ENCODE results near the gene CCND2. TPM values are rescaled to one million over a fixed set of nuclear protein-coding genes. Genes with fewer than 3 reads are reported as not detected.

CCND2 gene
- total and polyA plus RNA-seq, 7 experiments from 2014 or later, result 57.3 to 659 (median 97.4) TPM

GRCh38 chr12:4296751-4297150 is 23.2 kb downstream of the CCND2 start:
- H3K27ac Mint-ChIP-seq, result peak overlapping the region in 8 of 9 donors; percentile 21 to 72 (median 44)
- no peaks in the 10 kb centered on the region for H3K9me3 ChIP-seq (ENCODE audit: control insufficient read depth in 2 of 3, low read length in 3 of 3)
- peaks cover 25 to 29% of the 10 kb centered on the region in 2 donors for H3K4me1 ChIP-seq (ENCODE audit: control insufficient read depth in 2 of 2, insufficient read depth in 2 of 2, low read length in 2 of 2)
- peaks cover 33 to 69% (median 53%) of the 10 kb centered on the region in 7 donors for H3K4me1 Mint-ChIP-seq
- intact Hi-C loops (cut with micrococcal nuclease), result no loop called here
- no peak for ATAC-seq
- H3K27ac ChIP-seq (ENCODE audit: low read depth, low read length), result peak overlapping the region; percentile 8
- no peak overlapping the region for H3K4me3 Mint-ChIP-seq
- no peak for DNase-seq
- POLR2A ChIA-PET, result interaction anchor here (0.7 to 1.0 kb wide), 3 partner anchors 14 to 407 kb away, joined by 3 to 5 read pairs (median 4); no protein-coding TSS in a partner anchor
- H3K4me3 ChIP-seq (ENCODE audit: low read length), result no peak overlapping the region
- no peaks in the 10 kb centered on the region for H3K9me3 Mint-ChIP-seq
- no peaks in the 10 kb centered on the region for H3K27me3 ChIP-seq (ENCODE audit: control insufficient read depth in 2 of 2, insufficient read depth in 2 of 2, low read length in 2 of 2)
- no peaks in the 10 kb centered on the region for H3K27me3 Mint-ChIP-seq
- peaks cover 29 to 90% (median 32%) of the 10 kb centered on the region in 3 experiments for H3K36me3 ChIP-seq (ENCODE audit: control insufficient read depth in 2 of 3, insufficient read depth in 3 of 3, low read length in 3 of 3)
- CTCF ChIA-PET, result no interaction called here
- H3K36me3 Mint-ChIP-seq, result peaks cover 8 to 64% (median 41%) of the 10 kb centered on the region in 5 donors

GRCh38 chr12:4297617-4298016 is 24.1 kb downstream of the CCND2 start:
- peak overlapping the region in 5 of 9 donors; percentile 28 to 87 (median 80) for H3K27ac Mint-ChIP-seq

GRCh38 chr12:4300883-4301282 is 27.3 kb downstream of the CCND2 start:
- H3K4me1 Mint-ChIP-seq, result peaks cover 4 to 51% (median 16%) of the 10 kb centered on the region in 7 donors
- ChIA-PET POLR2A (interaction anchor here (0.8 kb wide), 1 partner anchor 13 kb away, joined by 3 read pairs; no protein-coding TSS in a partner anchor), CTCF (no interaction called here)
- Histone ChIP-seq H3K4me3 (ENCODE audit: low read length) (no peak overlapping the region), H3K27ac (ENCODE audit: low read depth, low read length) (no peak overlapping the region), H3K4me1 (ENCODE audit: control insufficient read depth in 2 of 2, insufficient read depth in 2 of 2, low read length in 2 of 2) (no peaks in the 10 kb centered on the region), H3K9me3 (ENCODE audit: control insufficient read depth in 2 of 3, low read length in 3 of 3) (no peaks in the 10 kb centered on the region), H3K27me3 (ENCODE audit: control insufficient read depth in 2 of 2, insufficient read depth in 2 of 2, low read length in 2 of 2) (no peaks in the 10 kb centered on the region), H3K36me3 (ENCODE audit: control insufficient read depth in 2 of 3, insufficient read depth in 3 of 3, low read length in 3 of 3) (peaks cover 39 to 92% (median 60%) of the 10 kb centered on the region in 3 experiments)
- no peaks in the 10 kb centered on the region for H3K27me3 Mint-ChIP-seq
- no peaks in the 10 kb centered on the region for H3K9me3 Mint-ChIP-seq
- DNase-seq, result no peak
- H3K4me3 Mint-ChIP-seq, result no peak overlapping the region
- intact Hi-C loops (cut with micrococcal nuclease), result no loop called here
- no peak for ATAC-seq
- H3K27ac Mint-ChIP-seq, result peak overlapping the region in 5 of 9 donors; percentile 24 to 67 (median 48)
- H3K36me3 Mint-ChIP-seq, result peaks cover 5 to 60% (median 49%) of the 10 kb centered on the region in 5 donors

More at GRCh38 chr12:4297617-4298016, 24.1 kb downstream of the CCND2 start:
- H3K4me1 Mint-ChIP-seq, result peaks cover 27 to 67% (median 44%) of the 10 kb centered on the region in 7 donors
- Histone ChIP-seq H3K27me3 (ENCODE audit: control insufficient read depth in 2 of 2, insufficient read depth in 2 of 2, low read length in 2 of 2) (no peaks in the 10 kb centered on the region), H3K36me3 (ENCODE audit: control insufficient read depth in 2 of 3, insufficient read depth in 3 of 3, low read length in 3 of 3) (peaks cover 37 to 90% (median 40%) of the 10 kb centered on the region in 3 experiments), H3K4me3 (ENCODE audit: low read length) (no peak overlapping the region), H3K27ac (ENCODE audit: low read depth, low read length) (no peak overlapping the region), H3K4me1 (ENCODE audit: control insufficient read depth in 2 of 2, insufficient read depth in 2 of 2, low read length in 2 of 2) (peaks cover 18 to 21% of the 10 kb centered on the region in 2 donors), H3K9me3 (ENCODE audit: control insufficient read depth in 2 of 3, low read length in 3 of 3) (no peaks in the 10 kb centered on the region)
- H3K36me3 Mint-ChIP-seq, result peaks cover 11 to 67% (median 47%) of the 10 kb centered on the region in 5 donors
- ATAC-seq, result no peak
- no peak overlapping the region for H3K4me3 Mint-ChIP-seq
- intact Hi-C loops (cut with micrococcal nuclease), result no loop called here
- ChIA-PET CTCF (no interaction called here), POLR2A (interaction anchor here (0.7 to 0.8 kb wide), 2 partner anchors 15 to 21 kb away, joined by 3 read pairs; no protein-coding TSS in a partner anchor)
- no peaks in the 10 kb centered on the region for H3K27me3 Mint-ChIP-seq
- no peaks in the 10 kb centered on the region for H3K9me3 Mint-ChIP-seq
- no peak for DNase-seq

GRCh38 chr12:4301932-4302501 is 28.5 kb downstream of the CCND2 start:
- Histone ChIP-seq H3K27ac (ENCODE audit: low read depth, low read length) (no peak overlapping the region), H3K9me3 (ENCODE audit: control insufficient read depth in 2 of 3, low read length in 3 of 3) (no peaks in the 10 kb centered on the region), H3K27me3 (ENCODE audit: control insufficient read depth in 2 of 2, insufficient read depth in 2 of 2, low read length in 2 of 2) (no peaks in the 10 kb centered on the region), H3K4me3 (ENCODE audit: low read length) (no peak overlapping the region), H3K4me1 (ENCODE audit: control insufficient read depth in 2 of 2, insufficient read depth in 2 of 2, low read length in 2 of 2) (no peaks in the 10 kb centered on the region), H3K36me3 (ENCODE audit: control insufficient read depth in 2 of 3, insufficient read depth in 3 of 3, low read length in 3 of 3) (peaks cover 36 to 91% (median 60%) of the 10 kb centered on the region in 3 experiments)
- H3K27me3 Mint-ChIP-seq, result no peaks in the 10 kb centered on the region
- peak overlapping the region in 7 of 9 donors; percentile 18 to 52 (median 30) for H3K27ac Mint-ChIP-seq
- intact Hi-C loops (cut with micrococcal nuclease), result no loop called here
- H3K4me1 Mint-ChIP-seq, result peaks cover 0 to 44% (median 12%) of the 10 kb centered on the region in 7 donors
- ChIA-PET POLR2A (interaction anchor here (0.5 kb wide), 1 partner anchor 8 kb away, joined by 3 read pairs; no protein-coding TSS in a partner anchor), CTCF (interaction anchor here (0.8 kb wide), 1 partner anchor 296 kb away, joined by 3 read pairs; no protein-coding TSS in a partner anchor)
- no peaks in the 10 kb centered on the region for H3K9me3 Mint-ChIP-seq
- no peak for DNase-seq
- ATAC-seq, result no peak
- H3K36me3 Mint-ChIP-seq, result peaks cover 5 to 57% (median 43%) of the 10 kb centered on the region in 5 donors
- H3K4me3 Mint-ChIP-seq, result no peak overlapping the region

- no peak overlapping the region for H3K4me3 ChIP-seq (ENCODE audit: low read length)
- H3K36me3 ChIP-seq (ENCODE audit: control insufficient read depth in 2 of 3, insufficient read depth in 3 of 3, low read length in 3 of 3), result peaks cover 36 to 94% (median 59%) of the 10 kb centered on the region in 3 experiments
- ATAC-seq (no peak), DNase-seq (no peak)
- Mint-ChIP-seq H3K4me1 (peaks cover 0 to 41% (median 9%) of the 10 kb centered on the region in 7 donors), H3K27me3 (no peaks in the 10 kb centered on the region), H3K27ac (peak overlapping the region in 6 of 9 donors; percentile 5 to 73 (median 37)), H3K36me3 (peaks cover 5 to 62% (median 39%) of the 10 kb centered on the region in 5 donors), H3K9me3 (no peaks in the 10 kb centered on the region), H3K4me3 (no peak overlapping the region)
- no peaks in the 10 kb centered on the region for H3K9me3 ChIP-seq (ENCODE audit: control insufficient read depth in 2 of 3, low read length in 3 of 3)
- H3K4me1 ChIP-seq (ENCODE audit: control insufficient read depth in 2 of 2, insufficient read depth in 2 of 2, low read length in 2 of 2), result no peaks in the 10 kb centered on the region
- H3K27me3 ChIP-seq (ENCODE audit: control insufficient read depth in 2 of 2, insufficient read depth in 2 of 2, low read length in 2 of 2), result no peaks in the 10 kb centered on the region
- POLR2A ChIA-PET, result interaction anchor here (0.5 kb wide), 1 partner anchor 9 kb away, joined by 3 read pairs; no protein-coding TSS in a partner anchor
- H3K27ac ChIP-seq (ENCODE audit: low read depth, low read length), result peak overlapping the region; percentile 12
- intact Hi-C loops (cut with micrococcal nuclease), result no loop called here
- CTCF ChIA-PET, result interaction anchor here (0.8 to 2.2 kb wide), 2 partner anchors 26 to 296 kb away, joined by 3 to 6 read pairs; no protein-coding TSS in a partner anchor
These were observed 29.3 kb downstream of the CCND2 start for GRCh38 chr12:4302881-4303280.

GRCh38 chr12:4303750-4304149 is 30.2 kb downstream of the CCND2 start:
- H3K36me3 ChIP-seq (ENCODE audit: control insufficient read depth in 2 of 3, insufficient read depth in 3 of 3, low read length in 3 of 3), result peaks cover 36 to 94% (median 50%) of the 10 kb centered on the region in 3 experiments
- H3K4me1 ChIP-seq (ENCODE audit: control insufficient read depth in 2 of 2, insufficient read depth in 2 of 2, low read length in 2 of 2), result no peaks in the 10 kb centered on the region
- no peaks in the 10 kb centered on the region for H3K9me3 ChIP-seq (ENCODE audit: control insufficient read depth in 2 of 3, low read length in 3 of 3)
- H3K27me3 Mint-ChIP-seq, result no peaks in the 10 kb centered on the region
- ChIA-PET POLR2A (no interaction called here), CTCF (interaction anchor here (2.2 kb wide), 1 partner anchor 27 kb away, joined by 6 read pairs; no protein-coding TSS in a partner anchor)
- peaks cover 5 to 66% (median 37%) of the 10 kb centered on the region in 5 donors for H3K36me3 Mint-ChIP-seq
- H3K27ac Mint-ChIP-seq, result peak overlapping the region in 5 of 9 donors; percentile 29 to 81 (median 59)
- H3K4me3 ChIP-seq (ENCODE audit: low read length), result no peak overlapping the region
- H3K27me3 ChIP-seq (ENCODE audit: control insufficient read depth in 2 of 2, insufficient read depth in 2 of 2, low read length in 2 of 2), result no peaks in the 10 kb centered on the region
- no peak overlapping the region for H3K27ac ChIP-seq (ENCODE audit: low read depth, low read length)
- ATAC-seq (no peak), DNase-seq (no peak)
- no peak overlapping the region for H3K4me3 Mint-ChIP-seq
- peaks cover 0 to 35% (median 6%) of the 10 kb centered on the region in 7 donors for H3K4me1 Mint-ChIP-seq
- no peaks in the 10 kb centered on the region for H3K9me3 Mint-ChIP-seq
- intact Hi-C loops (cut with micrococcal nuclease), result loop anchor here in 1 of 2 donors (2.0 kb wide), 1 partner anchor 17 kb away; the partner anchor contains the start of gene TIGAR

Measured in naive thymus-derived CD4-positive, alpha-beta T cell (primary cell).